Activated naive CD4-positive, alpha-beta T cell treated with anti-CD3 and anti-CD28 coated beads, Interleukin-2, amount 50 U/mL, for 24 hours (primary cell): ENCODE measurements around the gene ADARB1.
A peak's percentile ranks its signal among the peaks of the same experiment; 100 is the strongest.

ENCODE experiments used
- H3K27ac Mint-ChIP-seq: one replicate; pipeline ENCODE4 v1.8.0; 2021; ENCODE audit warnings: mild to moderate bottlenecking, mixed read lengths
- H3K27me3 Mint-ChIP-seq: one replicate; pipeline ENCODE4 v1.8.0; 2021; ENCODE audit warnings: mixed read lengths
- H3K36me3 Mint-ChIP-seq: one replicate; pipeline ENCODE4 v1.8.0; 2021; ENCODE audit warnings: mixed read lengths
- H3K4me1 Mint-ChIP-seq: one replicate; pipeline ENCODE4 v1.8.0; 2021; ENCODE audit warnings: mixed read lengths
- H3K4me3 Mint-ChIP-seq: one replicate; pipeline ENCODE4 v1.8.0; 2021; ENCODE audit warnings: mild to moderate bottlenecking, mixed read lengths
- H3K9me3 Mint-ChIP-seq: one replicate; pipeline ENCODE4 v1.8.0; 2021; ENCODE audit warnings: mixed read lengths

ADARB1 gene

DNA sequence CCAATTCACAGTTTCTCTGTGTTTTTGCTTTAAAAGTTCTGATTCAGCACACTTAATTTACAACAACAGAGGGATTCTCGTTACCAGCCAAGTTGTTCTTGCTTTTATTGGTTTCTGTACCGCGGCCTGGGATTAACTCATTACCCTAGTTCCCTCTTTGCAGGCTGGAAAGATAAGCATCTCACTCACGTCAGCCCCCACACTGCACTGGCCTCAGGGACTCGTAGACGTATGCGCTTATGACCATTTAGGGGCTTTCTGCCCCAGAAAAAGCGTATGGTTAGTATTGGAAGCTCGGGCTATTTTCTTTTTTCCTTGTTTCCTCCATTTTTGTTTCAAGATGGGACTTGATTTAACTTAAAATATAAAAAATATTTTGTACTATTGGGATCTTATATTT lies 137.3 kb downstream of the ADARB1 start:
- H3K9me3 Mint-ChIP-seq, result no peaks in the 10 kb centered on the region
- H3K27me3 Mint-ChIP-seq, result no peaks in the 10 kb centered on the region
- peaks cover 26% of the 10 kb centered on the region for H3K36me3 Mint-ChIP-seq
- peaks cover 8% of the 10 kb centered on the region for H3K4me1 Mint-ChIP-seq
- H3K4me3 Mint-ChIP-seq, result no peak overlapping the region
- no peak overlapping the region for H3K27ac Mint-ChIP-seq

DNA sequence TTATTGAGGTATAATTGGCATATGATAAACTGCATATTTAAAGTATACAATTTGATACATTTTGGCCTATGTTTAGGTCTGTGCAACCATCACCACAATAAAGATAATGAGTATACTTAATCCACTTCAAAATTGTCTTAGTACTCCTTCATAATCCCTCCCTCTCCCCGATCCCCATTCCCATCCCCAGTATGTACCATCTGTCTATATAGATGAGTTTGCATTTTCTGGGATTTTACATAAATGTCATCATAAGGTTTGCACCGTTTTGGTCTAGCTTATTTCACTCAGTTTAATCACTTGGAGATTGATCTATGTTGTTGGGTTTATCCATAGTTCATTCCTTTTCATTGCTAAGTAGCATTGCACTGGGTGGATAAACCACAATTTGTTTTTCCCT lies 139.0 kb downstream of the ADARB1 start:
- Mint-ChIP-seq H3K36me3 (peaks cover 36% of the 10 kb centered on the region), H3K27ac (no peak overlapping the region), H3K27me3 (no peaks in the 10 kb centered on the region), H3K9me3 (no peaks in the 10 kb centered on the region), H3K4me3 (no peak overlapping the region), H3K4me1 (peaks cover 3% of the 10 kb centered on the region)

DNA sequence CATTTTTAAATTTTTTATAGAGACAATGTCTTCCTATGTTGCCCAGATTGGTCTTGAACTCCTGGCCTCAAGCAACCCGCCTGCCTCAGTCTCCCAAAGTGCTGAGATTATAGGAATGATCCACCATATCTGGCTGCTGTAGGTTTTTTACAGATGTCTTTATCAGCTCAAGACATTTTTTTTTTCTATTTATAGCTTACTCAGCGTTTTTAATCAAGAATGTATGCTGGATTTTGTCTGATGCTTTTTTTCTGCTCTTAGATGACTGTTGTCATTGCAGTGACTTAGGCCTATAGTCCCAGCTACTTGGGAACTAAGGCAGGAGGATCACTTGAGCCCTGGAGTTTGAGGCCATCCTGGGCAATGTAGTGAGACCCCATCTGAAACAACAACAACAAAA lies 140.8 kb downstream of the ADARB1 start:
- Mint-ChIP-seq H3K27me3 (no peaks in the 10 kb centered on the region), H3K4me3 (no peak overlapping the region), H3K36me3 (peaks cover 30% of the 10 kb centered on the region), H3K27ac (no peak overlapping the region), H3K4me1 (no peaks in the 10 kb centered on the region), H3K9me3 (no peaks in the 10 kb centered on the region)

DNA sequence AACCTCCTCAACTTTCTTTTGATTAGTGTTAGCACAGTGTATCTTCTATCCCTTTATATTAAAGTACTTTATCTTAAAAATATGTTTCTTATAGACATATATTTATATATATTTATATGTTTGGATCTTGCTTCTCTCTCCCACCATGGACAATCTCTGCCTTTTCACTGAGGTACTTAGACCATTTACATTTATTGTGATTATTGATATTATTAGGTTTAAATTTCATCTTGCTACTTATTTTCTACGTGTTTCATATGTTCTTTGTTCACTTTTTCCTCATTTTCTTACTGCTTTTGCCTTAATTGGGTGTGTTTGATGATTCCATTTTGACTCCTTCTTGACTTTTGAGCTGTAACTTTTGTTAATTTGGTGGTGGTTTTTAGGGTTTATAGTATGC lies 142.6 kb downstream of the ADARB1 start:
- H3K27ac Mint-ChIP-seq, result no peak overlapping the region
- no peaks in the 10 kb centered on the region for H3K9me3 Mint-ChIP-seq
- H3K27me3 Mint-ChIP-seq, result no peaks in the 10 kb centered on the region
- H3K4me1 Mint-ChIP-seq, result no peaks in the 10 kb centered on the region
- no peak overlapping the region for H3K4me3 Mint-ChIP-seq
- H3K36me3 Mint-ChIP-seq, result peaks cover 34% of the 10 kb centered on the region

DNA sequence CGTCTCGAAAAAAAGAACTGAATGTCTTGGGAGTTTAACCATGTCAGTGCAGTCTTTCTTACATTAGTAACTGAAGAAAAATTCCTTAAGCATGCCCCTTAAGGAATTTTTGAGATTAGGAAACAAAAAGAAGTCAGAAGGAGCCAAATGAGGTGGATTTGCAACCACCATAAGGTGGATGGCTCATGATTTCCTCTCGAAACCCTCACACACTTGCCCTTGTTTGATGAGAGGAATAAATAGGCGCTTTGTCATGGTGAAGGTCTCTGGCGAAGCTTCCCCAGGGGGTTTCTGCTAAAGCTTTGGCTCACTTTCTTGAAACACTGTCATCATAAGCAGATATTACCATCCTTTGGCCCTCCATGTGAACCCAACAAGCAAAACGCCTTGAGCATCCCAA lies 145.1 kb downstream of the ADARB1 start:
- peaks cover 23% of the 10 kb centered on the region for H3K36me3 Mint-ChIP-seq
- H3K4me1 Mint-ChIP-seq, result peaks cover under 1% of the 10 kb centered on the region
- H3K27ac Mint-ChIP-seq, result no peak overlapping the region
- no peaks in the 10 kb centered on the region for H3K27me3 Mint-ChIP-seq
- H3K9me3 Mint-ChIP-seq, result no peaks in the 10 kb centered on the region
- no peak overlapping the region for H3K4me3 Mint-ChIP-seq

DNA sequence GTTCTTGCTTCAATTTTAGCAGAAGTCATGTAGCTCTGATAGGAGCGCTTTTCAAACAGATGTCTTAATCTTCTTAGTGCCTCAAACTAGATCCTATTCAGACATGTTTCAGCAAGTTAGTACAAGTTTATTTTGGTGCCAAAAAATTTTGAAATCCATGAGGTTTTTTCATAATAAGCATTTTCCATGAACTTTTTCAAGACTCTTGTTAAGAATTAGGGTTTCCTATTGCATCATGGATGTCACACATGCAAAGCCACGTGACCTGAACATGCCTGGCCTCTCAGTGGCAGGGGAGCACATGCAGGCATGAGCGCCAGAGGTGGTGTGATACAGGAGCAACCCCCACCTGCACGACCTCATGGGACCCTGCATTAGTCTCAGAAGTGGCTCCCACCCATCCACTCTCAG lies 145.7 kb downstream of the ADARB1 start:
- Mint-ChIP-seq H3K27me3 (no peaks in the 10 kb centered on the region), H3K36me3 (peaks cover 22% of the 10 kb centered on the region), H3K9me3 (no peaks in the 10 kb centered on the region), H3K4me1 (peaks cover 6% of the 10 kb centered on the region), H3K27ac (peak overlapping the region; percentile 59), H3K4me3 (no peak overlapping the region)

DNA sequence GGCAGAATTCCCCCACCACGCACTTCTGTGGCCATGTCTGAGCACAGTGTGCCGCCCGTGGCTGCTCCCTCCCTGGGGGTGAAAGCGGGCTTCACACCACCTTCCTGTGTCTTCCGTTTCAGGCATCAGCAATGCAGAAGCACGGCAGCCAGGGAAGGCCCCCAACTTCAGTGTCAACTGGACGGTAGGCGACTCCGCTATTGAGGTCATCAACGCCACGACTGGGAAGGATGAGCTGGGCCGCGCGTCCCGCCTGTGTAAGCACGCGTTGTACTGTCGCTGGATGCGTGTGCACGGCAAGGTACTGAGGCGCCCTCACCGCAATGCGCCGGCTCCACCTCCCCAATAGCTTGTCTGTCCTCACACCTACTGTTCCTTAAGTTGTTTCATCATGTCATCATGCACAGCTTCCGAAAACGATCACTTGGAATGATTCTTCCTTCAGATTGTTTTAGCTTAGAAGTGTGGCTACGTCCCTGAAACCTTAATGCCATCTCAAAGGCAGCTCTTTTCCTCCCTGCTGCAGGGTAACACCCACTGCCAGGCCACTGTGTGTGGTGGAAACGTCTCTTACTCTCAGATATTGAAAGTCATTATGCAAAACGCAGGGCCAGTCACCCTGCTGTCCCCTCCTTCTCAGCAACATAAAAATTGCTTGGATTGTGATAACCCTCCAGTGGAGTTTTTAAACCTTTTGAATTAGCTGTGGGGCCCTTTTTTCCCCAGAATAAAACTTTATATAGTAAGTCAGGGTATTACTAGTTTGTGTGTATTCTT lies 146.5 kb downstream of the ADARB1 start:
- no peak overlapping the region for H3K27ac Mint-ChIP-seq
- H3K9me3 Mint-ChIP-seq, result no peaks in the 10 kb centered on the region
- H3K4me3 Mint-ChIP-seq, result no peak overlapping the region
- peaks cover 22% of the 10 kb centered on the region for H3K36me3 Mint-ChIP-seq
- peaks cover 6% of the 10 kb centered on the region for H3K4me1 Mint-ChIP-seq
- no peaks in the 10 kb centered on the region for H3K27me3 Mint-ChIP-seq

DNA sequence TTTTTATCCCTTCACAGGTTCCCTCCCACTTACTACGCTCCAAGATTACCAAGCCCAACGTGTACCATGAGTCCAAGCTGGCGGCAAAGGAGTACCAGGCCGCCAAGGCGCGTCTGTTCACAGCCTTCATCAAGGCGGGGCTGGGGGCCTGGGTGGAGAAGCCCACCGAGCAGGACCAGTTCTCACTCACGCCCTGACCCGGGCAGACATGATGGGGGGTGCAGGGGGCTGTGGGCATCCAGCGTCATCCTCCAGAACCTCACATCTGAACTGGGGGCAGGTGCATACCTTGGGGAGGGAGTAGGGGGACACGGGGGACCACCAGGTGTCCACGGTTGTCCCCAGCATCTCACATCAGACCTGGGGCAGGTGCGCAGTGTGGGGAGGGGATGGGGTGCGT lies 147.6 kb downstream of the ADARB1 start:
- no peaks in the 10 kb centered on the region for H3K9me3 Mint-ChIP-seq
- no peak overlapping the region for H3K27ac Mint-ChIP-seq
- H3K36me3 Mint-ChIP-seq, result peaks cover 14% of the 10 kb centered on the region

DNA sequence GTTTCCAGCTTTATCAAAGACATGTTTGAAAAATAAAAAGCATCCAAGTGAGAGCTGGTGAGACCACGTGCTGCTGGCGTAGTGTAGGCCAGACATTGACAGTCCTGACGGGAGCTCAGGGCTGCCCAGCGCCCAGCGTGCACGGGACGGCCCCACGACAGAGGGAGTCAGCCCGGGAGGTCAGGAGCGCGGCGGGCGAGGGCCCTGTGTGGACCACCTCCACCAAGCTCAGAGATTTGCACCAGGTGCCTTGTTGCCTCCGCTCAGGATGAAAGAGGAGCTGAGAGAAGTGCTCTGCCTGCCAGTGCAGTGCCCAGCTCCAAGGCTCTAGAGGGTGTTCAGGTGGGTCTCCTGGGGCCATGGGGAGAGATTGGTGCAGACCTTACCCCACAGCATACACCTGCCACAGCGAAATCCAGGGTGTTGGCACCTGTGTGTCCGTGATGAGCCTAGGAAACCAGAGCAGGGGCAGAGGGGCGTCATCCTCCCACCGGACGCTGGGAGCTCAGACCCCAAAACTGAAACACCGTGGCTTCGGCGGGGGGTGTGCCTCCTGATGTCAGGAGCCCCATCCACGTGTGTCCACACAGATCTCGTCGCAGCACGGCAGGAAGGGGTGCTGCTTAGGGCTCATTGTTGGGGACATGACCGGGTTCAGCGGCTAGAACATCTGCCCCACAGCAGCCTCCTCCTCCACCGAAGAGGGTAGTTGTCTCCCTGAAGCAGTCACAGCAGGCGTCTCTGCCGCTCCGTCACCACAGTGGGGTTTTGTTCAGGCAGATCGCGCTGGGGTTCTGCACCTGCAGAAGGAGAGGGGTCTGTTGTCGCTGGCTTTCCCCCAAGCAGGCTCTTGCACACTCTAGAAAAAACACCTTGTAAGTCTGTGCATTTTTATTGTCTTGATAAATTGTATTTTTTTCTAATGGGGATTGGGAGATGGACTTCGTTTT lies 149.1 kb downstream of the ADARB1 start:
- peaks cover 28% of the 10 kb centered on the region for H3K4me1 Mint-ChIP-seq
- H3K36me3 Mint-ChIP-seq, result peaks cover 4% of the 10 kb centered on the region
- peak overlapping the region; percentile 35 for H3K27ac Mint-ChIP-seq
- no peaks in the 10 kb centered on the region for H3K27me3 Mint-ChIP-seq
- H3K4me3 Mint-ChIP-seq, result no peak overlapping the region
- no peaks in the 10 kb centered on the region for H3K9me3 Mint-ChIP-seq

More for the DNA sequence above, 147.6 kb downstream of the ADARB1 start:
- Mint-ChIP-seq H3K4me1 (peaks cover 16% of the 10 kb centered on the region), H3K27me3 (no peaks in the 10 kb centered on the region), H3K4me3 (no peak overlapping the region)

DNA sequence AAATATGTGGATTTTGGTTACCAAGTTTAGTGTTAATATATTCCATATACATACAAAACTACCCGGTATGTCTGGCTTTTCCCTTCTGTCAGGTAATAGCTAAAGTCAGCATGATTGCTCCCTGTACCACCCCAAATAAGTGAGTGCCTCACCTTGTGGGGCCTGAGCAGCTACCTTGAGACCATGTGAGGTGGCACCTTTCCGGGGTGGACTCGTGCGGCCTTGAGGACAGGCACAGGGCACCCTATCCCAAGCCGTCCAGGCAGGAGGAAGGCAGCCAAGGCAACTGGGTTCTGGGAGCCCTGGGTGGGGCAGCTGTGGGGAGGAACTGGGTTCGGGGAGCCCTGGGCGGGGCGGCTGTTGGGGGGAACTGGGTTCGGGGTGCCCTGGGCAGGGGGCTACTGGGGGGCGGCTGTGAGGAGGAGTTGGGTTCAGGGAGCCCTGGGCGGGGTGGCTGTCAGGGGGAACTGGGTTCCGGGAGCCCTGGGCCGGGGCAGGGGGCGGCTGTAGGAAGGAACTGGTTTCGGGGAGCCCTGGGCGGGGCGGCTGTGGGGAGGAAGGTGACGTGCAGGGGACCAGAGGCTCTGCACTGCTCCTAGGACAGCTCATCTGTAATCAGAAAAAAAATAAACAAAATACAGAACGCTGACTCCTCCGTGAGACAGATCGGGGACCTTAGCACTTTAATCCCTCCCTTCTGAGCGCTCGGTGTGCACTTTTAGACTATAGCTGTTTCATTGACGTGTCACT lies 150.0 kb downstream of the ADARB1 start:
- H3K4me1 Mint-ChIP-seq, result peaks cover 28% of the 10 kb centered on the region
- peak overlapping the region; percentile 13 for H3K4me3 Mint-ChIP-seq
- H3K27me3 Mint-ChIP-seq, result no peaks in the 10 kb centered on the region
- H3K9me3 Mint-ChIP-seq, result no peaks in the 10 kb centered on the region
- H3K27ac Mint-ChIP-seq, result peak overlapping the region; percentile 35
- peaks cover 4% of the 10 kb centered on the region for H3K36me3 Mint-ChIP-seq

DNA sequence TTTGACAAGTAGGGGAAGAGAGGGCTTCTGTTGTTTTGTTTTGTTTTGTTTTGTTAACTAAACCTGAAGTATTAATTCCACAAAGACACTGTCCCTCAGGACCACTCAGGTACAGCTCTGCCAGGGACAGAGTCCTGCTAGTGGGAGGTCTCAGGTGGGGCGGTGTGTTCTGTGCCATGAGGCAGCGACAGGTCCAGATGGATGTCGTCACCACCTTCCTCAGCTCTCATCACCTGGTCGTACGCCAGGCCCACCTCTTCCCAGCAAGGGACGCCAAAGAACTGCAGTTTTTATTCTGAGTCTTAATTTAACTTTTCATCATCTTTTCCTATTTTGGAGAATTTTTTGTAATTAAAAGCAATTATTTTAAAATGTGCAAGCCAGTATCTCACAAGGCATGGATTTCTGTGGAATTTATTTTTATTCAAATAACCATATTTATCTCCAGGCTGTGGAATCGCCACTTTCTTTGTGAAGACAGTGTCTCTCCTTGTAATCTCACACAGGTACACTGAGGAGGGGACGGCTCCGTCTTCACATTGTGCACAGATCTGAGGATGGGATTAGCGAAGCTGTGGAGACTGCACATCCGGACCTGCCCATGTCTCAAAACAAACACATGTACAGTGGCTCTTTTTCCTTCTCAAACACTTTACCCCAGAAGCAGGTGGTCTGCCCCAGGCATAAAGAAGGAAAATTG lies 150.8 kb downstream of the ADARB1 start:
- Mint-ChIP-seq H3K4me3 (no peak overlapping the region), H3K4me1 (peaks cover 28% of the 10 kb centered on the region), H3K36me3 (peaks cover 4% of the 10 kb centered on the region), H3K27me3 (no peaks in the 10 kb centered on the region), H3K27ac (peak overlapping the region; percentile 35), H3K9me3 (no peaks in the 10 kb centered on the region)

DNA sequence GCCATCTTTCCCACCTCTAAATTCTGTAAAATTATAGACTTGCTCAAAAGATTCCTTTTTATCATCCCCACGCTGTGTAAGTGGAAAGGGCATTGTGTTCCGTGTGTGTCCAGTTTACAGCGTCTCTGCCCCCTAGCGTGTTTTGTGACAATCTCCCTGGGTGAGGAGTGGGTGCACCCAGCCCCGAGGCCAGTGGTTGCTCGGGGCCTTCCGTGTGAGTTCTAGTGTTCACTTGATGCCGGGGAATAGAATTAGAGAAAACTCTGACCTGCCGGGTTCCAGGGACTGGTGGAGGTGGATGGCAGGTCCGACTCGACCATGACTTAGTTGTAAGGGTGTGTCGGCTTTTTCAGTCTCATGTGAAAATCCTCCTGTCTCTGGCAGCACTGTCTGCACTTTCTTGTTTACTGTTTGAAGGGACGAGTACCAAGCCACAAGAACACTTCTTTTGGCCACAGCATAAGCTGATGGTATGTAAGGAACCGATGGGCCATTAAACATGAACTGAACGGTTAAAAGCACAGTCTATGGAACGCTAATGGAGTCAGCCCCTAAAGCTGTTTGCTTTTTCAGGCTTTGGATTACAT lies 151.5 kb downstream of the ADARB1 start:
- Mint-ChIP-seq H3K9me3 (no peaks in the 10 kb centered on the region), H3K4me3 (no peak overlapping the region), H3K27ac (peak overlapping the region; percentile 35), H3K4me1 (peaks cover 28% of the 10 kb centered on the region), H3K36me3 (peaks cover 4% of the 10 kb centered on the region), H3K27me3 (no peaks in the 10 kb centered on the region)

DNA sequence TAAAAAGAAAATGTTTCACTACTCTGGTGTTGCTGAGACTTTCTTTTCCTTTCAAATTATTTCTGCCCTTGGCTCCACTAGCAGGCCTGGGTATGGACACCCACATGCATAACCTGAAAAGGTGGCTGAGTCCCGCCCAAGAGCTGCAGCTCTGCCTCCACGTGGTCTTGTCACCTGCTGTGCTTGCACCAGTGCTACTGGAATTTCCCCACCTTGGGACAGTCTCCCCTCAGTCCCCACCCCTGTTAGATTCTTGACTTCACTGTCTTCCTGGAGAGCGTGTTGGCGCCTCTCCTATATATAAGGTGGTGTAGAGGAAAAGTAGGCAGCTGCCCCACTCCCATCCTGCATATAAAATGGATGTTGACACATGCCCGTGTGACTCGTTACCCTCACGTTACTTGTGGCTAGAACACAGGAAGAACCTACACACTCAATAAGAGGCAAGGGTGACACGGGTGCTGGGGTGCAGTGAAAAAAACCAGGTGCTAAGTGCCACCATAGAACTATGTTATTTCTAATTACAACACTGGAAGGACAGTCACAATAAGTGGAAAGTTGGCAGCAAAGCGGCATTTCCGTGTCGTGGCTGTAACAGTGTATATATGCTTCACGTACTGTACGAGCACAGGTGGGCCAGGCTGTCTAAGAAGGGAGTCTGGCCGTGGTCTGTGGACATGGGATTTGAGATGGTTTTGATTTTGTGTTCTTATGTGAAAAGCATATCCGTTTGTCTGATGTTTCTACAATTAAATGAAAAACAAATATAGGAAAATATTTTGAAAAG lies 152.4 kb downstream of the ADARB1 start:
- Mint-ChIP-seq H3K4me3 (no peak overlapping the region), H3K9me3 (no peaks in the 10 kb centered on the region), H3K27me3 (no peaks in the 10 kb centered on the region), H3K36me3 (no peaks in the 10 kb centered on the region), H3K27ac (no peak overlapping the region), H3K4me1 (peaks cover 28% of the 10 kb centered on the region)

DNA sequence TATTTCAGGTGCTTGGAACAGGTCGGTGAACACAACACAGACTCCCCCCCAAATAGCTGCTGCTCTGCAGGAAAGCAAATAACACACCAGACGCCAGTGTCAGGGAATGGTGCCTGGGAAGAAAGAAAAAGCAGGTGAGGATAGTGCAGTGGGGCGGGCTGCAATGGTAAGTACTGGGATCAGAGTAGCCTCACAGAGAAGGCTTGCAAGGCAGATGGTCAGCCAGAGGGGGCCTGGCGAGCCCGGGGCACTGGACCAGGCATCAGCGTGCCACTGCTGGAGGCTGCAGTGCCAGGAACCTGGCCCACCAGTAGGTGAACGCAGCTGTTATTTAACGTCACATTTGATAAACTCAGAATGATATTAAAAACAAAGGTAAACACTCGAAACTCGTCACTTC lies 153.4 kb downstream of the ADARB1 start:
- no peaks in the 10 kb centered on the region for H3K36me3 Mint-ChIP-seq
- peak overlapping the region; percentile 61 for H3K27ac Mint-ChIP-seq
- no peaks in the 10 kb centered on the region for H3K27me3 Mint-ChIP-seq
- H3K9me3 Mint-ChIP-seq, result no peaks in the 10 kb centered on the region
- peaks cover 28% of the 10 kb centered on the region for H3K4me1 Mint-ChIP-seq
- no peak overlapping the region for H3K4me3 Mint-ChIP-seq
